CD14-positive monocyte (primary cell): ENCODE results near the gene BSDC1. TPM values are rescaled to one million over a fixed set of nuclear protein-coding genes. Genes with fewer than 3 reads are reported as not detected.
A peak's percentile ranks its signal among the peaks of the same experiment; 100 is the strongest.

Source experiments
- DNase-seq, 3 donors: peaks; one replicate each; pipeline ENCODE4 v3.0.0-alpha.2; 2011 to 2022
- H2AFZ ChIP-seq: 2 replicates; pipeline ENCODE4 v1.6.0; 2012; ENCODE audit warnings: mild to moderate bottlenecking, low read depth, low read length, inconsistent platforms; ENCODE audit not compliant: insufficient read depth, poor library complexity, severe bottlenecking
- H3K27ac ChIP-seq, 2 donors: 1 replicate in 1 of 2; 2 replicates in 1 of 2; pipeline ENCODE4 v1.5.1; 2012 to 2013; ENCODE audit warnings: low read length in 2 of 2, control low read depth in 1 of 2, inconsistent platforms in 1 of 2, low read depth in 1 of 2, mild to moderate bottlenecking in 1 of 2
- H3K27me3 ChIP-seq, 2 donors: one replicate each; pipeline versions ENCODE4 v1.6.0 to v1.6.1; 2011 to 2013; ENCODE audit warnings: low read length in 2 of 2; ENCODE audit not compliant: control insufficient read depth in 2 of 2, insufficient read depth in 2 of 2
- H3K36me3 ChIP-seq, 2 donors: replicated peaks in 1 of 2; 1 replicate in 1 of 2; 2 replicates in 1 of 2; pipeline versions ENCODE4 v1.5.1 to v1.6.1; 2012 to 2013; ENCODE audit warnings: low read length in 2 of 2, control low read depth in 1 of 2, inconsistent platforms in 1 of 2, mild to moderate bottlenecking in 1 of 2; ENCODE audit not compliant: insufficient read depth in 2 of 2, control insufficient read depth in 1 of 2
- H3K4me1 ChIP-seq, 2 donors: 1 replicate in 1 of 2; 2 replicates in 1 of 2; pipeline versions ENCODE4 v1.5.1 to v1.6.1; 2012 to 2013; ENCODE audit warnings: low read length in 2 of 2, control low read depth in 1 of 2, inconsistent platforms in 1 of 2, mild to moderate bottlenecking in 1 of 2, moderate library complexity in 1 of 2; ENCODE audit not compliant: insufficient read depth in 2 of 2, control insufficient read depth in 1 of 2
- H3K4me2 ChIP-seq: replicated peaks from 2 replicates; pipeline ENCODE3; 2012; ENCODE audit warnings: low read length, moderate library complexity, mild to moderate bottlenecking; ENCODE audit not compliant: poor library complexity, severe bottlenecking; ENCODE audit errors: extremely low read depth
- H3K4me3 ChIP-seq, 3 experiments: fragments of 200-600 bp in 1 of 3; sonication (generic) in 1 of 3; replicated peaks in 1 of 3; 1 replicate in 2 of 3; 2 replicates in 1 of 3; pipeline ENCODE4 v1.5.1; 2011 to 2013; ENCODE audit warnings: low read length in 3 of 3, mild to moderate bottlenecking in 3 of 3, control low read depth in 2 of 3, low read depth in 2 of 3, inconsistent platforms in 1 of 3, moderate library complexity in 1 of 3
- H3K79me2 ChIP-seq: 2 replicates; pipeline ENCODE4 v1.6.0; 2012; ENCODE audit warnings: mild to moderate bottlenecking, control low read depth, inconsistent platforms, low read length, moderate library complexity; ENCODE audit not compliant: insufficient read depth
- H3K9ac ChIP-seq: 2 replicates; pipeline ENCODE4 v1.6.0; 2017; ENCODE audit warnings: low read length, mild to moderate bottlenecking; ENCODE audit not compliant: insufficient read depth, poor library complexity, severe bottlenecking
- H3K9me3 ChIP-seq, 2 donors: replicated peaks in 1 of 2; 1 replicate in 1 of 2; 2 replicates in 1 of 2; pipeline versions ENCODE4 v1.5.1 to v1.6.1; 2012 to 2013; ENCODE audit warnings: low read length in 2 of 2, control low read depth in 1 of 2; ENCODE audit not compliant: control insufficient read depth in 1 of 2, insufficient read depth in 1 of 2
- H4K20me1 ChIP-seq: 2 replicates; pipeline ENCODE4 v1.6.0; 2012; ENCODE audit warnings: mild to moderate bottlenecking, low read length, control low read depth, moderate library complexity; ENCODE audit not compliant: insufficient read depth
- H3K27ac Mint-ChIP-seq, 7 donors: one replicate each; pipeline ENCODE4 v1.8.0; 2020; ENCODE audit warnings: mild to moderate bottlenecking in 7 of 7, mixed read lengths in 7 of 7, moderate library complexity in 6 of 7, inconsistent platforms in 2 of 7
- H3K27me3 Mint-ChIP-seq, 3 donors: one replicate each; pipeline ENCODE4 v1.8.0; 2021 to 2022; ENCODE audit warnings: low read depth in 3 of 3, mild to moderate bottlenecking in 3 of 3, mixed read lengths in 3 of 3, moderate library complexity in 3 of 3, inconsistent platforms in 1 of 3
- H3K36me3 Mint-ChIP-seq, 2 donors: one replicate each; pipeline ENCODE4 v1.8.0; 2020; ENCODE audit warnings: mixed read lengths in 2 of 2, inconsistent platforms in 1 of 2, mild to moderate bottlenecking in 1 of 2
- H3K4me1 Mint-ChIP-seq: one replicate; pipeline ENCODE4 v1.8.0; 2020; ENCODE audit warnings: mild to moderate bottlenecking, mixed read lengths
- H3K4me3 Mint-ChIP-seq, 2 donors: one replicate each; pipeline ENCODE4 v1.8.0; 2020; ENCODE audit warnings: mild to moderate bottlenecking in 2 of 2, mixed read lengths in 2 of 2, moderate library complexity in 1 of 2
- H3K9me3 Mint-ChIP-seq, 7 donors: one replicate each; pipeline ENCODE4 v1.8.0; 2020 to 2022; ENCODE audit warnings: mixed read lengths in 7 of 7, mild to moderate bottlenecking in 6 of 7, moderate library complexity in 6 of 7, inconsistent platforms in 2 of 7
- CTCF ChIP-seq: fragments of 200-600 bp; IDR thresholded peaks from one replicate; pipeline ENCODE4 v1.8.0; 2022; ENCODE audit warnings: antibody characterized with exemption, mild to moderate bottlenecking
- WGBS: methylation state at CpG from one replicate; pipeline ENCODE4 v1.1.5; 2013; ENCODE audit warnings: missing lambda C conversion rate; ENCODE audit not compliant: insufficient coverage; 5-methylcytosine and 5-hydroxymethylcytosine counted together
- intact Hi-C, 2 donors: fragments of 100-400 bp; cut with micrococcal nuclease; formaldehyde crosslinking; loops; one replicate each; pipeline versions ENCODE4 v1.15.0 to v1.15.1; 2023
- polyA plus RNA-seq, 3 donors: library from polyadenylated mRNA; depleted of rRNA in 1 of 3; unstranded in 2 of 3; stranded (reverse) in 1 of 3; fragments of 300-500 nt in 2 of 3; fragments of >200 nt in 1 of 3; fragmentation: Illumina TruSeq in 2 of 3; gene quantifications; 1 replicate in 2 of 3; 2 replicates in 1 of 3; pipeline ENCODE4 v1.2.3, GENCODE V29; 2012 to 2021

The BSDC1 gene
- polyA plus RNA-seq, 3 donors = 19.0 to 42.4 (median 23.7) TPM

DNA sequence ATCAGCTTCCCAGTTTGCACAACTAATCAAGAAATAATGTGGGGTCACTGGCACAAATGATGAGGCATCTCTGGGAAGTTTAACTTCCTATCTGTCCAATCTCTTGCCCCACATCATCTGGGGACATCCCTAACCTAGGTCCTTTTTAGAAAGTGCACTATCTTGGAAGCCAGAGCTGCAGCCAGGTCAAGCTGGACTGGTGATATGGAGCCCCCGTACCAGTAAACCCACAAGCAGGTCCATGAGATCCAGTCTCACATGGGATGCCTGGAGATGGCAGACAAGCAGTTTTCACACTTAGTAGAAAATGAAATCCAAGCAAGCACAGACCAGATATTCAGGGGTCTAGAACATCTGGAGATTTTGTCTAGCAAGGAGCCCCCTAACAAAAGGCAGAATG lies 27.5 kb upstream of the BSDC1 start:
- Mint-ChIP-seq H3K27me3 (peaks cover 16 to 32% (median 21%) of the 10 kb centered on the region in 3 donors), H3K36me3 (no peaks in the 10 kb centered on the region), H3K27ac (no peak overlapping the region), H3K4me3 (no peak overlapping the region), H3K4me1 (no peaks in the 10 kb centered on the region), H3K9me3 (peaks cover 0 to 19% (median 14%) of the 10 kb centered on the region in 7 donors)
- WGBS = 100% methylated on average over 1 of the region's 1 CpG
- no peak for TF ChIP-seq CTCF
- intact Hi-C loops = no loop called here
- no peak overlapping the region for H3K4me3 ChIP-seq
- H3K79me2 ChIP-seq = no peaks in the 10 kb centered on the region
- H3K9ac ChIP-seq = no peak overlapping the region
- no peaks in the 10 kb centered on the region for H3K36me3 ChIP-seq
- no peak overlapping the region for H3K27ac ChIP-seq
- no peaks in the 10 kb centered on the region for H4K20me1 ChIP-seq
- H2AFZ ChIP-seq = no peak overlapping the region
- no peaks in the 10 kb centered on the region for H3K4me1 ChIP-seq
- no peaks in the 10 kb centered on the region for H3K9me3 ChIP-seq
- no peak overlapping the region for H3K4me2 ChIP-seq
- peaks cover 8 to 9% of the 10 kb centered on the region in 2 donors for H3K27me3 ChIP-seq
- no peak for DNase-seq

DNA sequence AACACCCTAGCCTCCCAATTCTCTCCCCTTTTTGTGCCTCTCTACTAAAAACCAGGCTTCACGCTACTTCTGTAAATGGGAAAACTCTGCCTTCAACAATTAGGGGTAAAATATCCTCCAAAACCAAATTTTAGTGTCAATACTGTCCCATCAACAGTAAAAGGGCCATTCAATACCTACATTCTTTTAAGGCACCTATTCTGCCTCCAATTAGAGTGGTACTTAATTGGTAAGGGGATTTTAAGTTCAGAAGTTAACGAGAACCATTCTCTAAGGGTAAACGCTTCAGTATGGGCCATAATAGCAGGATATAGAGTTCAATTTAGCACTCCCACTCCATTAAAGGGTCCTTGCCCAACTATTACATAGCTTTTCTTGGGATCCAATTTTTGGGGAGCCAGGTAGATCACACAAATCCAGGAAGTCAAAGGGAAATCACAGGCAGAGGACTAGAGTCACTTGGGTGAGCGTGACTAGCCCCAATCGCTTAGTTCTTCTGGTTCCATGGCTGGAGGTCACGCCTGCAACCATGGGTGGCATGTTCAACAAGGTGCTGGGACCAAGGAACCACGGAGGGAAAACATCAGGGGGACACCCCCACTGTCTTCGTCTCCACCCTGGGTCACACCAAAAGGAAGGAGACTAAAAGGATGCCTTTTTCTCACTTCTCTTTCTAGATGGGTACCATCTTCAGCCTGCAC lies 20.1 kb upstream of the BSDC1 start:
- H3K27me3 Mint-ChIP-seq = peaks cover 1 to 15% (median 8%) of the 10 kb centered on the region in 3 donors
- no peak for DNase-seq
- no peaks in the 10 kb centered on the region for H3K36me3 Mint-ChIP-seq
- no peaks in the 10 kb centered on the region for H3K4me1 Mint-ChIP-seq
- Histone ChIP-seq H3K79me2 (no peaks in the 10 kb centered on the region), H2AFZ (no peak overlapping the region), H3K27ac (no peak overlapping the region), H3K4me2 (no peak overlapping the region), H3K9me3 (peaks cover 9 to 20% of the 10 kb centered on the region in 2 donors), H3K27me3 (peaks cover 4 to 6% of the 10 kb centered on the region in 2 donors), H3K4me3 (no peak overlapping the region), H3K9ac (no peak overlapping the region), H4K20me1 (no peaks in the 10 kb centered on the region), H3K36me3 (no peaks in the 10 kb centered on the region), H3K4me1 (no peaks in the 10 kb centered on the region)
- no peak overlapping the region for H3K4me3 Mint-ChIP-seq
- 97% methylated on average over 6 of the region's 8 CpGs for WGBS
- intact Hi-C loops = loop anchor here in 1 of 2 donors (5.0 kb wide), 2 partner anchors 77 to 197 kb away; partner anchors contain the start of gene MARCKSL1
- peak; percentile 58 for TF ChIP-seq CTCF
- peaks cover 7 to 36% (median 32%) of the 10 kb centered on the region in 7 donors for H3K9me3 Mint-ChIP-seq
- no peak overlapping the region for H3K27ac Mint-ChIP-seq
